SU-DHL-6 (cell line): Measurements from ENCODE around the gene RPRD1B.

ENCODE experiments used
- H2AFZ ChIP-seq: fragments of 200-600 bp; sonication (generic); 2 replicates; pipeline ENCODE4 v1.6.1; 2014; ENCODE audit warnings: low read depth, mild to moderate bottlenecking, moderate library complexity, mixed read lengths, antibody characterized with exemption, low read length; ENCODE audit not compliant: severe bottlenecking
- H3F3A ChIP-seq: fragments of 200-600 bp; shearing (Covaris generic); 2 replicates; pipeline ENCODE4 v1.6.0; 2016; ENCODE audit warnings: antibody characterized with exemption, mild to moderate bottlenecking; ENCODE audit not compliant: insufficient read depth
- H3K27ac ChIP-seq: fragments of 200-600 bp; sonication (generic); 2 replicates; pipeline ENCODE4 v1.5.1; 2016; ENCODE audit warnings: low read depth, mild to moderate bottlenecking, low read length, moderate library complexity, mixed read lengths
- H3K27me3 ChIP-seq: fragments of 200-600 bp; sonication (generic), shearing (Covaris generic); 2 replicates; pipeline ENCODE4 v1.6.0; 2014; ENCODE audit warnings: mild to moderate bottlenecking, low read length
- H3K36me3 ChIP-seq: fragments of 200-600 bp; sonication (generic); 2 replicates; pipeline ENCODE4 v1.6.1; 2014; ENCODE audit warnings: mild to moderate bottlenecking, low read length, mixed read lengths
- H3K4me2 ChIP-seq: fragments of 300-600, 200-600 bp; shearing (Covaris generic), sonication (generic); 2 replicates; pipeline ENCODE4 v1.6.0; 2014; ENCODE audit warnings: low read length, low read depth, mild to moderate bottlenecking; ENCODE audit not compliant: poor library complexity, severe bottlenecking
- H3K4me3 ChIP-seq: fragments of 200-600 bp; sonication (generic); 2 replicates; pipeline ENCODE4 v1.5.1; 2014; ENCODE audit warnings: antibody characterized with exemption, low read length, mild to moderate bottlenecking, mixed read lengths; ENCODE audit not compliant: insufficient read depth, poor library complexity, severe bottlenecking
- H3K79me2 ChIP-seq: fragments of 200-600 bp; sonication (generic); 2 replicates; pipeline ENCODE4 v1.6.1; 2014; ENCODE audit warnings: mild to moderate bottlenecking, low read length, moderate library complexity; ENCODE audit not compliant: insufficient read depth
- H3K9ac ChIP-seq: fragments of 200-600 bp; sonication (generic); 2 replicates; pipeline ENCODE4 v1.7.0; 2014; ENCODE audit warnings: mild to moderate bottlenecking, low read length
- H3K9me2 ChIP-seq: fragments of 200-600 bp; sonication (generic); replicated peaks from 2 replicates; pipeline ENCODE4 v1.6.1; 2014; ENCODE audit warnings: low read length; ENCODE audit not compliant: insufficient read depth
- H3K9me3 ChIP-seq: fragments of 200-600 bp; sonication (generic); 2 replicates; pipeline ENCODE4 v1.6.1; 2014; ENCODE audit warnings: low read length, mixed read lengths; ENCODE audit not compliant: insufficient read depth
- H4K20me1 ChIP-seq: fragments of 200-600 bp; sonication (generic); 2 replicates; pipeline ENCODE4 v1.6.1; 2014; ENCODE audit warnings: low read depth, mild to moderate bottlenecking, antibody characterized with exemption, low read length, moderate library complexity, mixed read lengths
- CTCF ChIP-seq: fragments of 200-600 bp; sonication (generic); IDR thresholded peaks from one replicate; pipeline ENCODE4 v1.5.1; 2017; ENCODE audit warnings: antibody characterized with exemption, mild to moderate bottlenecking, low read length, moderate library complexity; ENCODE audit not compliant: insufficient read depth, poor library complexity, severe bottlenecking
- EZH2phosphoT487 ChIP-seq: fragments of 200-600 bp; sonication (generic), shearing (Covaris generic); conservative IDR thresholded peaks from 2 replicates; pipeline ENCODE4 v1.6.1; 2018; ENCODE audit warnings: mild to moderate bottlenecking, antibody characterized with exemption, low read length, moderate library complexity, mixed read lengths

Gene RPRD1B

GRCh38 chr20:38061109-38061508, 27.6 kb downstream of the RPRD1B start:
- Histone ChIP-seq H3K27me3 (no peaks in the 10 kb centered on the region), H3K9me3 (no peaks in the 10 kb centered on the region), H3K9ac (no peak overlapping the region), H3K9me2 (no peaks in the 10 kb centered on the region), H3K4me2 (no peak overlapping the region), H3F3A (peaks cover 9% of the 10 kb centered on the region; the same call in 1 of the 2 replicates), H2AFZ (no peak overlapping the region), H4K20me1 (no peaks in the 10 kb centered on the region; the same call in 1 of the 2 replicates), H3K79me2 (peaks cover 9% of the 10 kb centered on the region; the same call in 1 of the 2 replicates), H3K36me3 (peaks cover 39% of the 10 kb centered on the region), H3K4me3 (no peak overlapping the region), H3K27ac (no peak overlapping the region)
- no peak for TF ChIP-seq EZH2phosphoT487
- TF ChIP-seq CTCF, result no peak

- TF ChIP-seq EZH2phosphoT487, result no peak
- no peak for TF ChIP-seq CTCF
- Histone ChIP-seq H3K9me3 (no peaks in the 10 kb centered on the region), H3K9ac (no peak overlapping the region), H3K79me2 (0 out of 2 replicates have a peak, but pooled peaks cover 4% of the 10 kb centered on the region), H2AFZ (no peak overlapping the region), H3K4me2 (no peak overlapping the region), H3K36me3 (peaks cover 40% of the 10 kb centered on the region), H4K20me1 (no peaks in the 10 kb centered on the region), H3K27ac (no peak overlapping the region), H3K9me2 (no peaks in the 10 kb centered on the region), H3K27me3 (no peaks in the 10 kb centered on the region), H3F3A (no peaks in the 10 kb centered on the region), H3K4me3 (no peak overlapping the region)
Measured at GRCh38 chr20:38062890-38063289, 29.3 kb downstream of the RPRD1B start.

DNA sequence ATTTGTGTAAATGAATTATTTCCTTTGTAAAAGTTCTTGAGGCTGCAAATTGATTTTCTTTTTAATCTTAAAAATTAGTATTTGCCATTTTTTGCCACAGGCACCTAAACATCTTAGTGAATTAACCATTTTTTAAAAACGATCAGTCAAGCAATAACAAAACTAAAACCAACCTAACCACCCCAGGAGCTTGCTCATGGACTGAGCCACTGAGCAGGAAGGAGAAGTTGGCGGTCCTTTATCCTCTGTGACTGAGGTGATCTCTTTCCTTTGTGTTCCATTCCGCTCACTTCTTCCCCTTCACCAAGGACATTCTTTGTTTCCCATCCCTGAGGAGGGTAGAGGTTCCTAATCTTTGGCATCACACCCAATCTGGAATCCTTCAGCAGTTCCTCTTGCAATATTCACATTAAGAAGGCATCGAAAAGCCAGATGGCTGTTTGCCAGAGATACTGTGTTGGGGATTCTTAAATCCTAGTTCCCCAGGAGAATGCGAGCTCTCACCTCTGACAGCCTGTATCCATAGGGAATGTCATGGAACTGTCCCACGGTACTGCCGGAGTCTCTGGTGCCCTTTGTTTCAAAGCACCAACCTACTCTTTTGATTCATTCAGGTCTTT, 30.5 kb downstream of the RPRD1B start:
- Histone ChIP-seq H3K4me2 (no peak overlapping the region), H3K27ac (no peak overlapping the region), H3K36me3 (peaks cover 34% of the 10 kb centered on the region; the same call in 1 of the 2 replicates), H3K9me2 (no peaks in the 10 kb centered on the region), H4K20me1 (no peaks in the 10 kb centered on the region), H3K79me2 (no peaks in the 10 kb centered on the region), H3K4me3 (no peak overlapping the region), H3F3A (no peaks in the 10 kb centered on the region), H3K9me3 (no peaks in the 10 kb centered on the region), H2AFZ (no peak overlapping the region), H3K9ac (no peak overlapping the region), H3K27me3 (no peaks in the 10 kb centered on the region)
- TF ChIP-seq EZH2phosphoT487, result no peak
- TF ChIP-seq CTCF, result no peak
